Fibroblast of the conjunctiva (primary cell): Measurements from ENCODE around the gene AUTS2.

Source experiments
- DNase-seq: peaks from one replicate; pipeline ENCODE4 v3.0.0-alpha.2; 2010; ENCODE audit warnings: low read depth

AUTS2 gene

GRCh38 chr7:70752794-70753241, 1154.5 kb downstream of the AUTS2 start:
- DNase-seq = no peak

GRCh38 chr7:70756789-70757188, 1158.5 kb downstream of the AUTS2 start:
- no peak for DNase-seq

- DNase-seq = no peak
Measured at GRCh38 chr7:70758646-70759045, 1160.4 kb downstream of the AUTS2 start.

- no peak for DNase-seq
Measured at GRCh38 chr7:70759674-70760073, 1161.4 kb downstream of the AUTS2 start.

DNA sequence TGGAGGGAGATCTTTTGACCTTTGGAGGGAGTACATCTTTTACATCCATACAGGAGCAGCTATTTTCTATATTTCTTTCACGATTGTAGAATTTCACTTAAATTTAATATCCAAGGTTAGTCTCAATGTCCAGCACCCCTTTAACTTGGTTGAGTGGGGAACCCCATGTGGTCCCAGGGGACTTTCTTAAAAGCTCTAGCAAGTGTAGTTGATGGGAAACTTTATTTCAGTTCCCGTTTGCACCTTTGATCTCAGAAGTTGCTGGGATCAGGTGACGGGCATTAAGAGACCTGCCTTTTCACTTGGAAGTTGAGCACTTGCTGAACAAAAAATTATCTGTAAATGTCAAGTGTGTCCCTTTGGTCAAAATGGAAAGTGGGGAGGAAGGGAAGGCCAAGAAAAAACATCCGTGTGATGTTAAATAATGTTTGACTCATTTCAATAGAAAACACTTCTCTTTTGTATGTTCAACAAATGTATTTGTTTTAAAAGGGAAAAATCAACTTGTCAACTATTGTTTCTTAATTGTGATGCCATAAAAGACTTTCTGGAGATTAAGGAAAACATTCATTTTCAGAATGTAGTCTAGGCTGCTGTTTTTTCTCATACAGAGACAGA, 1163.5 kb downstream of the AUTS2 start:
- DNase-seq = no peak

GRCh38 chr7:70762696-70763095, 1164.4 kb downstream of the AUTS2 start:
- DNase-seq = no peak

DNA sequence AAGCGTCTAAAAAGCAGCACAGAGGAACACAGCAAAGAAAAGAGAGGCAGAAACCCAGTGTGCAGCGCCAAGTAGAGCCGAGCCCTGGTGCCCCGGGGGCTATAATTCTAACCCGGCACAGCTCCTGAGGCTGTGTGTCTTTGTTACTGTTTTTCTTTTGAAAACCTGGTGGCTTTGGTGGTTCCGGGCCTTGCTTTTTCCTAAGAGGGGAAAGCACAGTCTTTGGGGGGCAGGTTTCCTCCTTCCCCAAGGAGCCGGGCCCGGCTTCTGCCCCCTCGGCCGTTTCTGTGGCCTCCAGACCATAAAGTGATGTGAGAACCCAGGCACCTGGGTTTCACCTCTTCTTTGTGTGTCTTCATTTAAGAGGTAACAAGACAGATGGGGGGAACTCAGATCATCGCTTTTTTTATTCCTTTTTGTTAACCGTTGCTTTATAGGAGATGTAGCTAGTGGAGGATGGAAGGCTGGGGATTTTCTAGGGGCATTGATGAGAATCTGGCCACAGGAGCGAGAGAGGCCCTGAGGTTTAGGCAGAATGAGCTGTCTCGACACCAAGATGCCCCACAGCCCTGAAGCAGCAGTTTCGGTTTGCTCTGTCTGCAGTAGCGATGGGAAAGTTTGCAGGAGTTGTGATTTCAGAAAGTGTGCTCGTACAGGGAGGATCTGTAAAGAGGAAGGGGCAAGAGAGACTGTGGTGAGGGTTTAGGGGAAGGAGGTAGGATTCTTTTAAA, 1165.9 kb downstream of the AUTS2 start:
- no peak for DNase-seq

GRCh38 chr7:70764701-70765208, 1166.5 kb downstream of the AUTS2 start:
- no peak for DNase-seq

DNA sequence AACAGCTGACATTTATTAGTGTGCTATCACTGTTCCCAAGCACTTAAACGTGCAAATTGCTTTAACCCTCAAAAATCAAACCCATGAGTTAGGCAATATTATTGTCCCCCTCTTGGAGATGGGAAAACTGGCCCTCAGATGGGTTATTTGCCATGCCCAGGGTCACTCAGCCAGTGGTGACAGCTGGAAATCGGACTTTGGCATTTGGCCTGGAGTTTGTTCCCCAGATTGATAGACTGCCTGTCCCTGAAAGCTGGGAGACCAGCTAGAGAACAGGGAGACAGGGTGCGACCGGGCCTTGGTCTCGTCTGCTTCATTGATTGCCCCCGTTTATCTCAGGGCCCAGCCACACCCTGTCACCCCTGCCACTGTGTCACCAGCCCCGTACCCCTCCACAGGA, 1167.4 kb downstream of the AUTS2 start:
- DNase-seq = no peak

DNA sequence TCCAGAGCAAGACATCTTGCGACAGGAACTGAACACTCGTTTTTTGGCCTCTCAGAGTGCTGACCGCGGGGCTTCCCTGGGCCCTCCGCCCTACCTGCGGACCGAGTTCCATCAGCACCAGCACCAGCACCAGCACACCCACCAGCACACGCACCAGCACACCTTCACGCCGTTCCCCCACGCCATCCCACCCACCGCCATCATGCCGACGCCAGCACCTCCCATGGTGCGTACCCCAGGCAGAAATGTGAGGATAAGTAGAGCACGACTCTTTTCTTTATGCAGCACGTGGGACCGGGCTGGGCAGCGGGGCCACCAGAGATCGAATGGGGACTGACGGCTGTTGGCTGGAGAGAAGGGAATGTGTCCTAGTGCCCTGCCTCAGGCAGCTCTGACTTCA, 1167.8 kb downstream of the AUTS2 start:
- DNase-seq = no peak

DNA sequence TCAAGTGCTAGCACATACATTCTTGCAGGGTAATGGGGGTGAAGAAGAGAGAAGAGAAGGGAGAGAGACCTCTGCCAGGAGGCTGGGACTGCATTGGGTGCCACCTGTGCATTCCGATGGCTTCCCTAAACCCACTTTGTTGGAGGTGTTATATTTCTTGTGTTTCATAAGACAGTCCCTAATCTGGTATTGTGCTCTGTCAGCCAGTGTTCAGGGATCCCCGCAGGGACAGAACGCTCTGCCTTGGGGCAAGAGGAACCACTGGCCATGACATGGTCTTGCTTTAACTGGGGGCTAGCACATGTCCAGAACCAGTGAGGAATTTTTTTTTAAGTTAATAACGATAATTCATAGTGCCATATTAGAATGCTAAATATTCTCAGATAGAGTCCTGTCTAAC, 1168.4 kb downstream of the AUTS2 start:
- no peak for DNase-seq

- DNase-seq = no peak
Measured at GRCh38 chr7:70770154-70770553, 1171.9 kb downstream of the AUTS2 start.

GRCh38 chr7:70771451-70771850, 1173.2 kb downstream of the AUTS2 start:
- no peak for DNase-seq

DNA sequence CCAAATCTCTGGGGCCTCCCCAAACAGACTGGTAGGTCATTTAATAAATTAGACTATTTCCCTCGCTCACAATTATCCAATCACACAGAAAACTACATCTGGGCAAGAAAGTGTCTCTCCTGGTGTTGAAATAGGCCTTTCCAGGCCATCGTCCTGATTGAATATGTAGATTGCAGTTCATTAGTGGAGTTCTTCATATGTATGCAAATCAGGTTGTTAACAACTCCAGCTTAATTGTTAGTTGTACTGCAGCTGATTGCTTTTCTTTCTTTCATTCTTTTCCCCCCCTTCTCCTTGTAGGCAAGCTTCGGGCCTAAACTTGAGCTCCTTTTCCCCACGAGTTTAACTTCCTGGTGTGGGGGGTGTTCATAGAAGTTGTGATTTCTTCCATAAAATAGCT, 1174.6 kb downstream of the AUTS2 start:
- DNase-seq = no peak

DNA sequence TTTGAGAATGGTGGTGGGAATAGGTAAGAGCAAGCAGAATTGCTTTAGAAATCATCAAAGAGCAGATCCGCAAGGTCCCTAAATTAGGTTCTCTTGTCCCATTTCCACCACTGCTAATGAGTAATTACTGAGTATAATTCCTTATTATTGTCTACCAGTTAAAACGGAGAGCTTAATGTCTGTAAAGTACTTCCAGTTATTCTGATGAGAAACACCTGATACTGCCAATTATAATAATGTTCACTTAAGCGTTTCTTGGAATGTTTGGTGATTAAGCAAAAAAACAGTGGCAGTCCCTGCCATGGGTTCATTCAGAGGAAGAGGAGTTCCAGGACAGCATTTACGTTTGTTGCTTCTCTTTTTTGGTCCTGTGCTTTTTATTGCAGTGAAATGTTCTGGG, 1175.1 kb downstream of the AUTS2 start:
- no peak for DNase-seq

GRCh38 chr7:70774950-70775527, 1176.8 kb downstream of the AUTS2 start:
- no peak for DNase-seq

DNA sequence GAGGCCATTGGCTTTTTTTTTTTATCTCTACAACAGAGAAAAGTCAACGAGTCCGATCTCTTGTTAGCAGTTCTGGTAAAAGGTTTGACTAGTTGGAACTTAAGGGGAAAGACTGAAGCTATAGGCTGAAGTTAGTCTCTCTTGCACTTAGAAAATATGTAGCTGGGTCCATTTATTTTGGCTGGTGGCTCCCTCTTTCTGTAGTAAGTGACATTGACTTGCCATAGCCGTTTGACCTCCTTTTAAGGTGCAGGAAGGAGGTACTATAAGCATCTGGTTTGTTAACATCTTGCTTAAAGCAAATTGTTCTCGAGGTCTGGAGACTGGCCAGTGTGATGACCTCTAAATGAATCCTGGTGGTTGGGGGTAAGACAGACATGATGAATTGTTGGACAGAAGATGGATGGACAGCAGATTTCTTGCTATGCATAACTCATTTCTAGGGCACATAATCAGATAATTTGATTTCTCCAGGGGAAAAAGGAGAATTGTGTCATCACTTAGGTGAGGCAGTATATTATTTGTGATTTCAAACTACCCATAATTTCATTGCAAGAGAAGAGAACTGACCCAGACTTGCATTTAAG, 1177.4 kb downstream of the AUTS2 start:
- no peak for DNase-seq

DNA sequence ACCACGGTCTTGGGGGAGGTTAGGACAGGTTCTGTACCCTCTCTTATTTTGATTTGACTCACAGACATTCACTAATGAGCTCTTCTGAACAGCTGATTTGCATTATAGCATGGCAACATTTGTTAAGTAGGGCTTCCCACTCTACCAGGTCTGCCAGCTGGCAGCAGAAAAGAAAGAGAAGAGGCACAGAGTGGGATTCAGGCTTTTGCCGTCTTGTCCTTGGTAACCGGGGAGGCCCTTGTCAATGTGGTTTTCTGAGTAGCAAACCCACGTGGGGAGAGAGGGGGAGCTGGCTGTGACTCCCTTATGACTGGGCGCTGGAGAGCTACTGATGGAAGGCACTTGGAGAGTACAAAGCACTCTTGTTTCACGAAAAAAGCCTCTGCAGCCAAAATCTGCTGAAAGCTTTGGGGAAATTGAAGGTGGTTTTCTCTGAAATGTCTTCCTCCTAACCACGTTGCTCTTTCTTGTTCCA, 1178.4 kb downstream of the AUTS2 start:
- DNase-seq = no peak

- DNase-seq = no peak
Measured at GRCh38 chr7:70777251-70777650, 1179.0 kb downstream of the AUTS2 start.

DNA sequence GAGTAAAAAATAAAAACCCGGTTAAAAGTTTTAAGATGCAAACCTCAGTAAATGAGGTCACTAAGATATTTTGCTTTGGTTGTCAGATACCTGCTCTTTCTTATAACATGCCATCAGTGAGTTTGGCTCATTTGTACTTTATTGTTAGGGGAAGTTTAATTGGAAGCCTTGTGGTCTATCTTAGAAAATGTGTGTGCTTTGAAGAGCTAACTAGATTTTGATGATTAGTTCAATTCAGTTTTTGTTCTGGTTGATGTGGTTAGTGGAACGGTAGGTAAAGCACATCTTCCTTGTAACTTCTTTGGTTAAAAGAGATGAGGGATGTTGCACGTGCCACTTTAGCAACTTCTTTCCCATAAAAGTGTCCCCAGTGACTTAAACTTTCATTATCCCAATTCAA, 1180.3 kb downstream of the AUTS2 start:
- DNase-seq = no peak

DNA sequence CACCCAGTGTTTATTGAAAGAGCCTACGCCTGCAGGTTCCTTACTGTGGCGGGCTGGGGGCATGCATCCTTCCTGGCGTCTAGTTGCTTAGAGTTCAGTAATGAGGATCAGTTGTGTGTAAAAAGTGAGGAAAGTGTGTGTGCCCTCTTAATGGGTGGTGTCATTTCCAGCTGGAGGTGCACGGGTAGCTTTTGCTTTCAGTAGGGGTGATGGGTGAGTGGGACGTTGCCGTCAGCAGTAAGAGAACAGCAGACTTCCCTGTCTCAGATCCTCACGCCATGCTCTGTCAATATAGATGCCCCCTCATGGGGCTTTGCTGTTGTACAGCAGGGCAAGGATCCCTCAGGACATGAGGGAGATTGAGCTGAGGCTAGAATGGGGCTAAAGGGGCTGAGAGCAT, 1181.0 kb downstream of the AUTS2 start:
- no peak for DNase-seq

DNA sequence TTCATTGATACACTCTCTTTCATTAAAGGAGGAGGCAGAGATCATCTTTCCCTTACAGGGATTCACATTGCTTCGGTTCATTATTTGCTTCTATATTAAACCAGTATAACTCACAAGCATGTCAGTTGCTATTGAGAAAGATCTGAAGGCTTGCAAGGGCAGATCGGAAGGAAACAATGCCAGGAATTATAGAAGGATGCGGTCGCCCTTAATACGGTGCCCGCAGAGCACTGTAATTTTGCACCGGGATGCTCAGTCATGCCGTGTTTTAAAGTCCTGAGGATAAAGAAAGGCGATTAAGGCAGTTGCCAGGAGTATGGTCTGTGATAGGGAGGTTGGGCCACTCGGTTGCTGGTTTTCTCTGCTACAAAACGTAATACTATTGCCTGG, 1183.6 kb downstream of the AUTS2 start:
- no peak for DNase-seq

DNA sequence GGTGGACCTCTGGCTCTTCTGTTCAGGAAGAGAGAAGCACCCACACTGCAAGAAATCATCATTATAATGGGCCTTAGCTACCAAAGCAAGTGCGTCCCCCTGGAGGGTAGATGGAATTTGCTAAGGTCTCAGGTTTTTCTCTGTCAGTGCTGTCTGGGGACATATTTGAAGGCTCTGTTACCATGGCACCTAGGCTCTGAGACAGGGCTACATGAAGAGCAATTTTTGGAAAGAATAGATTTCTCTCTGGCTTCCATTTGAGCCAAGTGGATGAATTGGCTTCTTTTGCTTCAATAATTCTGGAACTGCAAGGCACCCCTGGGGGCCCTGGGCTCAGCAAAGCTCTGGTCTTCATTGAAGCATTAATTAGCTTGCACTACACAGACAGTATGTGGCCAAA, 1184.5 kb downstream of the AUTS2 start:
- DNase-seq = no peak
